Stimulated activated effector memory CD8-positive, alpha-beta T cell treated with anti-CD3 and anti-CD28 coated beads, Interleukin-12 subunit alpha, Interleukin-12 subunit beta, amount 100 ng/mL, for 72 hours (primary cell): ENCODE data around the gene ABLIM1.
A peak's percentile ranks its signal among the peaks of the same experiment; 100 is the strongest.

Experiments
- ATAC-seq: fragments of 150-1000 bp; cut with Tn5 transposase; 2 replicates; pipeline ENCODE4 v1.10.0; 2021
- DNase-seq, 2 donors: peaks; one replicate each; pipeline ENCODE4 v3.0.0; 2021 to 2022; ENCODE audit warnings: low spot score in 2 of 2
- H3K27ac Mint-ChIP-seq: one replicate; pipeline ENCODE4 v1.8.0; 2022; ENCODE audit warnings: mild to moderate bottlenecking, mixed read lengths
- H3K36me3 Mint-ChIP-seq: one replicate; pipeline ENCODE4 v1.8.0; 2022; ENCODE audit warnings: mild to moderate bottlenecking, mixed read lengths
- H3K4me1 Mint-ChIP-seq: one replicate; pipeline ENCODE4 v1.8.0; 2022; ENCODE audit warnings: mixed read lengths
- H3K4me3 Mint-ChIP-seq: one replicate; pipeline ENCODE4 v1.8.0; 2022; ENCODE audit warnings: mild to moderate bottlenecking, mixed read lengths
- H3K9me3 Mint-ChIP-seq: one replicate; pipeline ENCODE4 v1.8.0; 2022; ENCODE audit warnings: mixed read lengths

ABLIM1 gene

GRCh38 chr10:114504769-114505579, 153.1 kb downstream of the ABLIM1 start:
- no peaks in the 10 kb centered on the region for H3K9me3 Mint-ChIP-seq
- no peaks in the 10 kb centered on the region for H3K36me3 Mint-ChIP-seq
- no peak overlapping the region for H3K27ac Mint-ChIP-seq
- DNase-seq (no peak), ATAC-seq (no peak)
- no peak overlapping the region for H3K4me3 Mint-ChIP-seq
- H3K4me1 Mint-ChIP-seq, result peaks cover 67% of the 10 kb centered on the region

- ATAC-seq (no peak), DNase-seq (no peak)
- Mint-ChIP-seq H3K4me1 (peaks cover 71% of the 10 kb centered on the region), H3K27ac (no peak overlapping the region), H3K36me3 (no peaks in the 10 kb centered on the region), H3K9me3 (no peaks in the 10 kb centered on the region), H3K4me3 (no peak overlapping the region)
Observed at GRCh38 chr10:114502074-114502473, 156.0 kb downstream of the ABLIM1 start.

- ATAC-seq (no peak), DNase-seq (no peak)
- Mint-ChIP-seq H3K4me1 (peaks cover 69% of the 10 kb centered on the region), H3K9me3 (no peaks in the 10 kb centered on the region), H3K36me3 (no peaks in the 10 kb centered on the region), H3K27ac (no peak overlapping the region), H3K4me3 (no peak overlapping the region)
Observed at GRCh38 chr10:114501650-114502049, 156.4 kb downstream of the ABLIM1 start.

GRCh38 chr10:114500643-114501042, 157.4 kb downstream of the ABLIM1 start:
- ATAC-seq (no peak), DNase-seq (no peak)
- no peaks in the 10 kb centered on the region for H3K36me3 Mint-ChIP-seq
- H3K27ac Mint-ChIP-seq, result peak overlapping the region; percentile 32
- H3K4me1 Mint-ChIP-seq, result peaks cover 69% of the 10 kb centered on the region
- no peaks in the 10 kb centered on the region for H3K9me3 Mint-ChIP-seq
- no peak overlapping the region for H3K4me3 Mint-ChIP-seq

GRCh38 chr10:114499630-114500190, 158.4 kb downstream of the ABLIM1 start:
- Mint-ChIP-seq H3K4me3 (peak overlapping the region; percentile 17), H3K4me1 (peaks cover 68% of the 10 kb centered on the region), H3K27ac (peak overlapping the region; percentile 81), H3K36me3 (peaks cover 6% of the 10 kb centered on the region), H3K9me3 (no peaks in the 10 kb centered on the region)
- DNase-seq (peak in 1 of 2 donors; percentile 5), ATAC-seq (peak; percentile 77)

- H3K36me3 Mint-ChIP-seq, result peaks cover 6% of the 10 kb centered on the region
Observed at GRCh38 chr10:114499116-114499515, 159.0 kb downstream of the ABLIM1 start.

GRCh38 chr10:114498413-114499111, 159.5 kb downstream of the ABLIM1 start:
- peaks cover 66% of the 10 kb centered on the region for H3K4me1 Mint-ChIP-seq
- peak overlapping the region; percentile 81 for H3K27ac Mint-ChIP-seq
- H3K4me3 Mint-ChIP-seq, result peak overlapping the region; percentile 17
- ATAC-seq, result peak; percentile 64
- DNase-seq, result no peak
- no peaks in the 10 kb centered on the region for H3K9me3 Mint-ChIP-seq
- peaks cover 6% of the 10 kb centered on the region for H3K36me3 Mint-ChIP-seq

More at GRCh38 chr10:114499116-114499515, 159.0 kb downstream of the ABLIM1 start:
- Mint-ChIP-seq H3K4me3 (peak overlapping the region; percentile 17), H3K9me3 (no peaks in the 10 kb centered on the region), H3K4me1 (peaks cover 70% of the 10 kb centered on the region), H3K27ac (peak overlapping the region; percentile 81)
- ATAC-seq (no peak), DNase-seq (no peak)

GRCh38 chr10:114495303-114495702, 162.8 kb downstream of the ABLIM1 start:
- Mint-ChIP-seq H3K4me3 (no peak overlapping the region), H3K27ac (no peak overlapping the region)

GRCh38 chr10:114492351-114493037, 165.6 kb downstream of the ABLIM1 start:
- H3K9me3 Mint-ChIP-seq, result no peaks in the 10 kb centered on the region
- DNase-seq (no peak), ATAC-seq (peak; percentile 62)
- H3K4me1 Mint-ChIP-seq, result peaks cover 45% of the 10 kb centered on the region
- peaks cover 15% of the 10 kb centered on the region for H3K36me3 Mint-ChIP-seq
- peak overlapping the region; percentile 36 for H3K27ac Mint-ChIP-seq
- no peak overlapping the region for H3K4me3 Mint-ChIP-seq

More at GRCh38 chr10:114495303-114495702, 162.8 kb downstream of the ABLIM1 start:
- no peaks in the 10 kb centered on the region for H3K9me3 Mint-ChIP-seq
- H3K4me1 Mint-ChIP-seq, result peaks cover 62% of the 10 kb centered on the region
- ATAC-seq (peak; percentile 50), DNase-seq (no peak)
- peaks cover 6% of the 10 kb centered on the region for H3K36me3 Mint-ChIP-seq

- H3K36me3 Mint-ChIP-seq, result peaks cover 15% of the 10 kb centered on the region
- H3K4me1 Mint-ChIP-seq, result peaks cover 46% of the 10 kb centered on the region
- no peak for ATAC-seq
- H3K27ac Mint-ChIP-seq, result peak overlapping the region; percentile 20
- no peak for DNase-seq
- no peaks in the 10 kb centered on the region for H3K9me3 Mint-ChIP-seq
- H3K4me3 Mint-ChIP-seq, result no peak overlapping the region
Observed at GRCh38 chr10:114491933-114492332, 166.1 kb downstream of the ABLIM1 start.

- Mint-ChIP-seq H3K4me3 (no peak overlapping the region), H3K36me3 (peaks cover 15% of the 10 kb centered on the region), H3K4me1 (peaks cover 46% of the 10 kb centered on the region), H3K27ac (peak overlapping the region; percentile 20), H3K9me3 (no peaks in the 10 kb centered on the region)
- no peak for ATAC-seq
- no peak for DNase-seq
Observed at GRCh38 chr10:114491419-114491818, 166.7 kb downstream of the ABLIM1 start.

GRCh38 chr10:114489521-114490310, 168.4 kb downstream of the ABLIM1 start:
- H3K4me3 Mint-ChIP-seq, result no peak overlapping the region
- ATAC-seq, result no peak
- peaks cover 33% of the 10 kb centered on the region for H3K4me1 Mint-ChIP-seq
- DNase-seq, result no peak
- H3K9me3 Mint-ChIP-seq, result no peaks in the 10 kb centered on the region
- H3K36me3 Mint-ChIP-seq, result peaks cover 22% of the 10 kb centered on the region
- no peak overlapping the region for H3K27ac Mint-ChIP-seq

- no peaks in the 10 kb centered on the region for H3K9me3 Mint-ChIP-seq
- ATAC-seq, result no peak
- H3K27ac Mint-ChIP-seq, result peak overlapping the region; percentile 37
- H3K4me1 Mint-ChIP-seq, result peaks cover 24% of the 10 kb centered on the region
- no peak for DNase-seq
- no peak overlapping the region for H3K4me3 Mint-ChIP-seq
- peaks cover 29% of the 10 kb centered on the region for H3K36me3 Mint-ChIP-seq
Observed at GRCh38 chr10:114487815-114488536, 170.1 kb downstream of the ABLIM1 start.
